Measurements from ENCODE around the gene ARHGEF12. TPM values are rescaled to one million over a fixed set of nuclear protein-coding genes. Genes with fewer than 3 reads are reported as not detected.

The ARHGEF12 gene
- total RNA-seq, 2 experiments from 2014 or later, result 8.1 to 9.2 TPM

- no peak overlapping the region for H3K27ac Mint-ChIP-seq
- H3K27me3 Mint-ChIP-seq, result peaks cover 3% of the 10 kb centered on the region
- no peaks in the 10 kb centered on the region for H3K9me3 Mint-ChIP-seq
- no peaks in the 10 kb centered on the region for H3K4me1 Mint-ChIP-seq
- H3K4me3 Mint-ChIP-seq, result no peak overlapping the region
- ChIA-PET CTCF (no interaction called here), POLR2A (no interaction called here)
- no peaks in the 10 kb centered on the region for H3K36me3 Mint-ChIP-seq (ENCODE audit: low read depth)
- no peak for DNase-seq
Measured at GRCh38 chr11:120532082-120532831, 196.0 kb downstream of the ARHGEF12 start.

GRCh38 chr11:120532832-120533196 is 196.6 kb downstream of the ARHGEF12 start:
- CTCF ChIA-PET, result no interaction called here
- no peaks in the 10 kb centered on the region for H3K4me1 Mint-ChIP-seq
- no peak overlapping the region for H3K4me3 Mint-ChIP-seq
- POLR2A ChIA-PET, result no interaction called here
- no peaks in the 10 kb centered on the region for H3K9me3 Mint-ChIP-seq
- no peaks in the 10 kb centered on the region for H3K36me3 Mint-ChIP-seq (ENCODE audit: low read depth)
- H3K27me3 Mint-ChIP-seq, result peaks cover 3% of the 10 kb centered on the region
- DNase-seq, result no peak
- no peak overlapping the region for H3K27ac Mint-ChIP-seq

GRCh38 chr11:120536091-120536796 is 200.0 kb downstream of the ARHGEF12 start:
- H3K4me3 Mint-ChIP-seq, result no peak overlapping the region
- H3K27ac Mint-ChIP-seq, result no peak overlapping the region
- ChIA-PET POLR2A (no interaction called here), CTCF (no interaction called here)
- no peaks in the 10 kb centered on the region for H3K36me3 Mint-ChIP-seq (ENCODE audit: low read depth)
- no peaks in the 10 kb centered on the region for H3K4me1 Mint-ChIP-seq
- DNase-seq, result no peak
- H3K27me3 Mint-ChIP-seq, result peaks cover 3% of the 10 kb centered on the region
- H3K9me3 Mint-ChIP-seq, result no peaks in the 10 kb centered on the region

GRCh38 chr11:120536797-120537169 is 200.6 kb downstream of the ARHGEF12 start:
- Mint-ChIP-seq H3K27me3 (peaks cover 3% of the 10 kb centered on the region), H3K9me3 (no peaks in the 10 kb centered on the region), H3K4me3 (no peak overlapping the region), H3K36me3 (ENCODE audit: low read depth) (no peaks in the 10 kb centered on the region), H3K4me1 (no peaks in the 10 kb centered on the region), H3K27ac (no peak overlapping the region)
- no peak for DNase-seq
- ChIA-PET POLR2A (no interaction called here), CTCF (no interaction called here)

GRCh38 chr11:120537996-120538395 is 201.8 kb downstream of the ARHGEF12 start:
- H3K27me3 Mint-ChIP-seq, result peaks cover 2% of the 10 kb centered on the region
- no peak for DNase-seq
- POLR2A ChIA-PET, result no interaction called here
- no peaks in the 10 kb centered on the region for H3K4me1 Mint-ChIP-seq
- CTCF ChIA-PET, result no interaction called here
- H3K9me3 Mint-ChIP-seq, result no peaks in the 10 kb centered on the region
- H3K36me3 Mint-ChIP-seq (ENCODE audit: low read depth), result no peaks in the 10 kb centered on the region
- H3K4me3 Mint-ChIP-seq, result no peak overlapping the region
- no peak overlapping the region for H3K27ac Mint-ChIP-seq

- Mint-ChIP-seq H3K36me3 (ENCODE audit: low read depth) (no peaks in the 10 kb centered on the region), H3K27me3 (peaks cover 2% of the 10 kb centered on the region), H3K27ac (no peak overlapping the region), H3K4me3 (no peak overlapping the region), H3K9me3 (no peaks in the 10 kb centered on the region), H3K4me1 (no peaks in the 10 kb centered on the region)
- POLR2A ChIA-PET, result no interaction called here
- no peak for DNase-seq
- CTCF ChIA-PET, result no interaction called here
Measured at GRCh38 chr11:120538707-120539106, 202.5 kb downstream of the ARHGEF12 start.

Other genes with a start within 250 kb of the ARHGEF12 start
- gene TRIM29, start 198.3 kb upstream of the ARHGEF12 start, total RNA-seq, result not detected
- gene OAF, start 125.4 kb upstream of the ARHGEF12 start, total RNA-seq, result 1 to 10 TPM; 1.7 to 3.4 TPM
- gene POU2F3, start 96.3 kb upstream of the ARHGEF12 start, total RNA-seq, result not detected
- gene TLCD5, start 11.1 kb upstream of the ARHGEF12 start, total RNA-seq, result under 1 TPM; 0.19 to 0.42 TPM
- not detected for gene GRIK4, start 175.3 kb downstream of the ARHGEF12 start, total RNA-seq

Data from activated CD4-positive, alpha-beta T cell treated with anti-CD3 and anti-CD28 coated beads, Interleukin-2, amount 10 ng/mL, durations not matched to agents 7 days and 5 days (primary cell).